Measurements from ENCODE around the gene PAQR7.

PAQR7 gene

GRCh38 chr1:25815208-25816111, 60.0 kb downstream of the PAQR7 start:
- FAIRE-seq = no peak

GRCh38 chr1:25814549-25815087, 60.9 kb downstream of the PAQR7 start:
- no peak for FAIRE-seq

- no peak for FAIRE-seq
These were observed 61.6 kb downstream of the PAQR7 start for GRCh38 chr1:25813734-25814471.

- no peak for FAIRE-seq
These were observed 62.3 kb downstream of the PAQR7 start for GRCh38 chr1:25813071-25813733.

Measured in G401.6 (cell line).